ENCODE measurements around the gene DIP2A.

- TF ChIP-seq POLR2A (IDR thresholded peaks at IDR 0.05), result no peak
- no peak for TF ChIP-seq CTCF (IDR thresholded peaks at IDR 0.05)
These were observed 1.9 kb upstream of the DIP2A start for GRCh38 chr21:46456750-46457149.

All from ovary (tissue), 3 donors.